HG02623 (cell line): ENCODE data around the gene ASH1L.
"Not testable (repeated sequence)": the region's sequence is repeated elsewhere in the genome, so short reads cannot be mapped to it uniquely, and the experiment has no call there.

ENCODE experiments used
- ATAC-seq: cut with Tn5 transposase; IDR thresholded peaks from one replicate; pipeline ENCODE4 v1.9.1; 2021; ENCODE audit warnings: moderate library complexity; ENCODE audit not compliant: unreplicated experiment

The ASH1L gene

DNA sequence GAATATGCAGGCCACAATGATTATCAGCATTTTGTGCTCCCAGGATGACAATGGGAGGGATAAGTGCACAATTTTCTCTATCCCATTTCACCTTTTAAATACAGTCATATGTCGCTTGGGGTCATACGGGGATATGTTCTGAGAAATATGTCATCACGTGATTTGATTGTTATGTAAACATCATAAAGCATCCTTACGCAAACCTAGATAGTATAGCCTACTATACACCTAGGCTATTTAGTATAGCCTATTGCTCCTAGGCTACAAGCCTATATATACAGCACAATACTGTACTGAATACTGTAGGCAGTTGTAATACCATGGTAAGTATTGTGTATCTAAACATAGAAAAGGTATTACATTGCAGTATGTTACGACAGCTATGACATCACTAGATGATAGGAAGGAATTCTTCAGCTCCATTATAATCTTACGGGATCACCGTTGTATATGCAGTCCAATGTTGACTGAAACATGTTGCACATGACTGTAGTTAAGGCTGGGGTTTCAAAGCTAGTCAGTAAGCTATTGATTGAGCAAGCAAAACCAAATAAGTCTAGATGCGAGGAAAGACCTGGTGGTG lies 223.0 kb downstream of the ASH1L start:
- no peak for ATAC-seq

DNA sequence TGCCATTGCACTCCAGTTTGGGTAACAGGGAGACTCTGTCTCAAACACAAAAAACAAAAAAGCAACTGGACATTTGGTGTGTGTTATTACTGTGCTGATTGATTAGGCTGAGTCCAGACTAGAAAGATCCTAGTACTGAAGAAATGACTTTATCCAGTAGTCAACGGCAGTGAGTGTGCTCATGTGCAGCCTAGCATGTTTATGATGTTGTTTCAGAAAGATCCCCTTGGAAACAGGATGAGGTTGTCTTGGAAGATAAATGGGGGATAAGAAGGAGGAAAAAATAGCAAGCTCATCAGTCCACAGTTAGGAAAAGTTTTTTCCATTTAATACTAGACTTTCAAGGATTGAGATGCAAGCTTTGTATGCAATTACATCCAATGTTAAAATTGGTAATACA lies 227.6 kb downstream of the ASH1L start:
- ATAC-seq = no peak

DNA sequence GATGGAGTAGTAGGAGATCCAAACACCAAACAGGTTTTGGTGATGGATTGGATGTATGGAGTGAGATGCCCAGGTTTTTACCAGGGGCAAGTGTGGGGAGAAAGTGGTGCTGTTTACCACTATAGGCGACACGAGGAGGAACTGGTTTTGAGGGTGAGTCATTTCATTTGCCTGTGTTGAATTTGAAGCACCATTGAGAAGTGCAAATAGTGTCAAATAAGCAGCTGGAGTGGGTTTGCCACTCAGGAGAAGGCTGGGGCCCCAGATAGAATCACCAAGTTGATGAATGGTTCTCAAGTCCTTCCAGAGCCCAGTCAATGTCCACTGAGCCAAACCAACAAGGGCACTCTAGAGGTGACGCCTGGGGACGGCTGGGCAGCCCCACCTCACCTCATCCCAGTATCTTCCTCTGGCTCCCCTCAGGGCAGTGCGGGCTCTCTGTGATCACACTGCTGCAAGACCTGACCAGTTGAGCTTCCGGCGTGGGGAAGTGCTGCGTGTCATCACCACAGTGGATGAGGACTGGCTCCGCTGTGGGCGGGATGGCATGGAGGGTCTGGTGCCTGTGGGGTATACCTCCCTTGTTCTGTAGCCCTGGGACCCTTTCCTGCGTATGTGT lies 232.5 kb downstream of the ASH1L start:
- no peak for ATAC-seq

DNA sequence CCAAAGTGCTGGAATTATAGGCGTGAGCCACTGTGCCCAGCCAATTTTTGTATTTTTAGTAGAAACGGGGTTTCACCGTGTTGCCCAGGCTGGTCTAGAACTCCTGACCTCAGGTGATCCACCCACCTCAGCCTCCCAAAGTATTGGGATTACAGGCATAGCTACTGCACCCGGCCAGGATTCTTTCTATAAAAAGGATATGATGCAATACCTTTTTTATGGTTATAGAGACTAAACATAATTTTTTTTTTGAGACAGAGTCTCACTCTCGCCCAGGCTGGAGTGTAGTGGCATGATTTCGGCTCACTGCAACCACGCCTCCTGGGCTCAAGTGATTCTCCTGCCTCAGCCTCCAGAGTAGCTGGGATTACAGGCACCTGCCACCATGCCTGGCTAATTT lies 233.7 kb downstream of the ASH1L start:
- not testable (repeated sequence) for ATAC-seq

DNA sequence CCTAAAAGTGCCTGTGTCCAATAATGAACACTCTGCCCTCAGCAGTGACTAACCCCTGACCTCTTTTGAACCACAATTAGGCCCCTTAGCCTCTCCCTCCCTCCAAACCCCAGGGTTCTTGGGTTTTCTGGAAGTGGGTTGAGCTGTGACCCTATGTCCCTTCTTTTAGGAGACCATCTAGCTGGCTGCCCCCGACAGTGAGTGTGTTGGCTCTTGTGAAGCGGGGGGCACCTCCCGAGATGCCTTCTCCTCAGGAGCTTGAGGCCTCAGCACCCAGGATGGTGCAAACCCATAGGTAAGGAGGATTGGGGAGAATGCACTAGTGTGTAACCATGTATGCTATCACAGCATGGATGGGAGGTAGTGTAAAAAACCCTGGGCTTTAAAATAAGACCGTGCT lies 234.6 kb downstream of the ASH1L start:
- no peak for ATAC-seq

DNA sequence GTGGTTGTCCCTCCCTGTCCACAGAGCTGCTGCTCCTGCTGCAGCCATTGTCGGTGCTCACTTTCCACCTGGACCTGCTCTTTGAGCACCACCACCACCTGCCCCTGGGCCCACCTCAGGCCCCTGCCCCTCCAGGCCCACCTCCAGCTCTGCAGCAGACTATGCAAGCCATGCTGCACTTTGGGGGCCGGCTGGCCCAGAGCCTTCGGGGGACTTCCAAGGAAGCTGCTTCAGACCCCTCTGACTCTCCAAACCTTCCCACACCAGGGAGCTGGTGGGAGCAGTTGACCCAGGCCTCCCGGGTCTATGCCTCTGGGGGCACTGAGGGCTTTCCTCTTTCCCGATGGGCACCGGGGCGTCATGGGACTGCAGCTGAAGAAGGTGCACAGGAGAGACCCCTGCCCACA lies 236.0 kb downstream of the ASH1L start:
- no peak for ATAC-seq

DNA sequence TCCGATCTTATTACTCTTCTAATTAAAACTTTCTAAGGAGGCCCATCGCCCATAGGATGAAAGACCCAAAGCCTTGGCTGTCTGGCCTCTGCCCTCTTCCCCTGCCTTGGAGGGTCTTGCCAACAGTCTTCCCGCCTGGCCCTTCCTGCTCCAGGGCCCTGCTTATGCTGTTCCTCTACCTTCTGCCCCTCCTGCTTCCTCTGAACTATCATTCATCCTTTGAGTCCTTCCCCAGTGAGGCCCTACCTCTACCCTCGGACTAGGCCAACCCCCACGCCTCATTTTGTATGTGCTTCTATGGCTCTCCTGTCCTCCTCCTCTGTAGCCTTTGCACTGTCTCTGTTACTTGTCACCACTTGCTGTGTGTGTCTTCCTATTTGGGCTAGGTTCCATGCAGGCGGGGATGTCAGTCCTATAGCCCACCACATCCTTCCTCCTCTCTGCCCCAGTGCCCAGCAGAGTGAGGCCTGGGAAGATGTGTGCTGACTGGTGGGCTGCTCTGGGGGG lies 236.5 kb downstream of the ASH1L start:
- ATAC-seq = no peak

DNA sequence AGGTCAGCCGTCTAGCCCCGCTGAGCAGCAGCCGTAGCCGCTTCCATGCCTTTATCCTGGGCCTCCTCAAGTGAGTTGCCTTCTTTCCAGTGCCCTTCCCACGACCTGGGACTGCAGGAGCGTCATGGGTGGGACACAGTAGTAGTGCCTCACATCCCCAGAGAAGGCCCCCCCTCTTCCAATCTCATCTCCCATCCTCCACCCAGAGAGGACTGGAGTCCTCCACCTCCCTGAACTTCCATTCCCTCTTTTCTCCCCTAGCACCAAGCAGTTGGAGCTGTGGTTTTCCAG lies 237.1 kb downstream of the ASH1L start:
- no peak for ATAC-seq

DNA sequence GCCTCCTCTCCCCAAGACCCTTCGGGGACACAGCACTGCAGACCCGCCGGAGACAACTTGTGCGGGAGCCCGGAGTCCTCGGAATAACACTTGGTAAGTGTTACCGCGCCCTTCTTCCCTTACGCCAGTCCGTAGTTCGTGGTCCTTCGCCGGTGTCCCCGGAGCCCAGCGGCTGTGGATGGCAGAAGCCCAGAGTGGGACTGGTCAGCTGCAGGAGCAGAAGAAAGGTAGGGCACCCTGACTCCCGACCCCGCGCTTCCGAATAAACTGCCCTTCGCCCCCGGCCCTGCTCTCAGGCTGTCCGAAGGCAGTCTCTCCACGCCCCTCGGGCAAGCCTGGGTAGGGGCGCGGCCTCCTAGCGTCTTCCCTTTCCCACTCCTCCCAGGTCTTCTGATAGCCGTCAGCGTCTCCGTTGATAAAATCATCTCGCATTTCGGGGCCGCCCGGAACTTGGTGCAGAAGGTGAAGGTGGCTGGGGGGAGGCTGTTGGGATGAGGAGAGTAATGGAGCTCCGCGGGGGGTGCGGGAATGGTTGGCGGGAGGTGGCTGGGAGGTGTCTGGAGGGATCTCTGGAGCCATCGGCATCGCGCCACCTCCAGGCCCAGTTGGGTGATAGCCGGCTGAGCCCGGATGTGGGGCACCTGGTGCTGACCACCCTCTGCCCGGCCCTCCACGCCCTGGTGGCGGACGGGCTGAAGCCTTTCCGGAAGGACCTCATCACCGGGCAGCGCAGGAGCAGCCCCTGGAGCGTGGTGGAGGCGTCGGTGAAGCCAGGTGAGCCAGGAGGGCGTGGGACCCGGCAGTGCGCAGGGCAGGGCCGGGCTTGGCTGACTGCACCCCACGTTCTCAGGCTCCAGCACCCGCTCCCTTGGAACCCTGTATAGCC lies 237.6 kb downstream of the ASH1L start:
- ATAC-seq = no peak

DNA sequence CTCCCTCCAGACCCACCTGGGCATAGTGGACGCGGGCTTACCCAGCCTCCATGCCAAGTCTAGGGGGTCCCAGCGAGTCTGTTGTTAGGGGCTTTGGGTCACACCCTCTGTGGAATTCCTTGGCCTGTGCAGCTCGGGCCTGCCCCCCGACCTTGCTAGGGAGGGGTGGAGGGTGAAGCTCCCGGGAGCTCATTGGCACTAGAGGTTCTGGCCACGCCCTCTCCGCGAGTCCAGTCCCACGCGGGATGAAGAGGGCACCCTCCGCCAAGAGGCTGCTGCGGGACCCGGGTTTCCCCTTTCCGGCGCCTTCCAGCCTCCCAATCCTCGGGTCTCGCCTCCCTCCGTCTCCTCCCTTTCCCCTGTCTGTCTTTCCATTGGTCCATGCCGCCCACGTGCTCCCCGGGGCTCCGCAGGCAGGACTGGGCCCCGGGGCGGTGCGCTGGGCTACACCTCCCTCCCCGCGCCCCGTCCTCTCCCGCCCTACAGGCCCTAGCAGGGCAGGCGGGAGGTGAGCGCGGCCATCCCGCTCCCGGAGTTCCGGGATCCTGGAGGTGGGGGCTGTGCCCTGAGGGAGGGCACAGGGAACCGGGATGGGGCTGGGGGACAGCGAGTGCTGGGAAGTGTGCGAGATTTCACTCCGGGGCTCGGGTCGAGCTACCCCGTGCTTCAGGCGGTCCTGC lies 238.4 kb downstream of the ASH1L start:
- ATAC-seq = peak; percentile 54

DNA sequence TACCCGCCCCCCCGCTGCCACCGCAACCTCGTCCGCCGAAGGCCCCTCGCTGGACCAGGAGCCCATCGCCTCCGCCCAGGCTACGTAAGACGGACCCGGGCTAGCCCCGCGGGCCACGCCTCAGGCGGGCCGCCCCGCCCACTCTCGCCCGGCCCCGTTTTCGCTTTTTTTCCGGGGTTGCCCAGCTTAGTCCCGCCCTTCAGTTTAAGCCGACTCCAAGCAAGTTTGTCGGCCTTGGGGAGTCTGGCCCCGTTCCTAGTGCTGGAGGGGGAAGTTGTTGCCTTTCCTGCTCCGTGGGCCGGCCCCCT lies 238.9 kb downstream of the ASH1L start:
- ATAC-seq = peak; percentile 34

DNA sequence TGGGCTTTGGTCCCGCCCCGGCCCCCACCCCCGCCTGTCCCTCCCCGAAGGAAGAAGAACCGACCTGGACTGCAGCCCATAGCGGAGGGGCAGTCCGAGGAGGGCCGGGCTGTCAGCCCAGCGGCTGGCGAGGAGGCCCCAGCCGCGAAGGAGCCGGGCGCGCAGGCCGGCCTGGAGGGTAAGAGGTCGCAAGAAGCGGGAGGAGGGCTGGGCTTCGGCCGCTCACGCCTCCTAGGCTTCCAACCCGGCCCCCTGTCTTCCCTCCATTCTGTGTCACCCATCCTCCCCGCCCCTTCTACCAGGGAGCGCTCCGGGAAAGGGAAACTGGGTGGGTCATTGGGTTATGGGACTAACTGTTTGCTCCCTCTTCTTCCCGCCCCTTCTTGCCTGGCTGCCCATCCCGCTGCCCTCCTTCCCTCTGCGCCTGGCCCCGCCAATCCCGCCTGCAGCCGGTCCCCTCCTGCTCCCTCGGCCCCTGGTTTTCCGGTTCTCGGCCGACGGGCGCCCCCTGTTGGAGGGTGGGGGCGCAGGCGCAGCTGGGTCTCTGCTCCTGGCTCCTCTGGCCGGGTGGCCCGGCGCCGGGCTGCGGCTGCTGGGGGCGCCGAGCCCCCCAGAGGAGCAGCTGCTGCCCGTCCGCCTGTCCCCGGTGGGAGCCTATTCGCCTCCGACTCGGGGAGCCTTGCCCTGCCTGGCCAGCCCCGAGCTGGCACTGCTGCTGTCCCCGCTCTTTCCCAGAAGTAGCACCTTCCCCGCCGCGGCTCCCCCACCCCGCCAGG lies 239.5 kb downstream of the ASH1L start:
- ATAC-seq = peak; percentile 35

DNA sequence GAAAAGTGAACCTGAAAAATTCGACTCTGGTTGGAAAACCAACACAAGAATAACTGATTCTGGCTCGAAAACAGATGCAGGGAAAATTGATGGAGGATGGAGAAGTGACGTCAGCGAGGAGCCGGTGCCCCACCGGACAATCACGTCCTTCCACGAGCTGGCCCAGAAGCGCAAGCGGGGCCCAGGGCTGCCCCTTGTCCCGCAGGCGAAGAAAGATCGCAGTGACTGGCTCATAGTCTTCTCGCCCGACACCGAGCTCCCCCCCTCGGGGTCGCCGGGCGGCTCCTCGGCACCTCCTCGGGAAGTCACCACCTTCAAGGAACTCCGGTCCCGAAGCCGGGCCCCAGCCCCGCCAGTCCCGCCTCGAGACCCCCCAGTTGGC lies 240.0 kb downstream of the ASH1L start:
- ATAC-seq = no peak

DNA sequence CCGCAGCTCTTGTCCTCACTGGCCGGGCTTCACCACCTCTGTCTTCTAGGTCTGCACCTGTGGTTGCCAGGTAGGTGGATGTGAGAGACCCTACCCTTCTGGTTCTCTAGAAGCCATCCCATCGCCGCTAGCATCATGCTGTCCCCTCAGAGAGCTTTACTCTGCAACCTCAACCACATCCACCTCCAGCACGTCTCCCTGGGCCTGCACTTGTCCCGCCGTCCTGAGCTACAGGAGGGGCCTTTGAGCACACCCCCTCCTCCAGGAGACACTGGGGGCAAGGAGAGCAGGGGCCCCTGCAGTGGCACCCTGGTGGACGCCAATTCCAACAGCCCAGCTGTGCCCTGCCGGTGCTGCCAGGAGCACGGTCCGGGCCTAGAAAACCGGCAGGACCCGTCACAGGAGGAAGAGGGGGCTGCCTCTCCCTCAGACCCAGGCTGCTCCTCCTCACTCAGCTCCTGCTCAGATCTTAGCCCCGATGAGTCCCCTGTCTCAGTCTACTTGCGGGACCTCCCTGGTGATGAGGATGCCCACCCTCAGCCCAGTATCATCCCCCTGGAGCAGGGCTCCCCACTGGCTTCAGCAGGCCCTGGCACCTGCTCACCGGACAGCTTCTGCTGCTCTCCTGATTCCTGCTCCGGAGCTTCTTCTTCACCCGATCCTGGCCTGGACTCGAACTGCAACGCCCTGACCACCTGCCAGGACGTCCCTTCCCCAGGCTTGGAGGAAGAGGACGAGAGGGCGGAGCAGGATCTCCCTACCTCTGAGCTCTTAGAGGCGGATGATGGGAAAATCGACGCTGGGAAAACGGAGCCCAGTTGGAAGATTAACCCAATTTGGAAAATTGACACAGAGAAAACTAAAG lies 240.7 kb downstream of the ASH1L start:
- ATAC-seq = no peak

DNA sequence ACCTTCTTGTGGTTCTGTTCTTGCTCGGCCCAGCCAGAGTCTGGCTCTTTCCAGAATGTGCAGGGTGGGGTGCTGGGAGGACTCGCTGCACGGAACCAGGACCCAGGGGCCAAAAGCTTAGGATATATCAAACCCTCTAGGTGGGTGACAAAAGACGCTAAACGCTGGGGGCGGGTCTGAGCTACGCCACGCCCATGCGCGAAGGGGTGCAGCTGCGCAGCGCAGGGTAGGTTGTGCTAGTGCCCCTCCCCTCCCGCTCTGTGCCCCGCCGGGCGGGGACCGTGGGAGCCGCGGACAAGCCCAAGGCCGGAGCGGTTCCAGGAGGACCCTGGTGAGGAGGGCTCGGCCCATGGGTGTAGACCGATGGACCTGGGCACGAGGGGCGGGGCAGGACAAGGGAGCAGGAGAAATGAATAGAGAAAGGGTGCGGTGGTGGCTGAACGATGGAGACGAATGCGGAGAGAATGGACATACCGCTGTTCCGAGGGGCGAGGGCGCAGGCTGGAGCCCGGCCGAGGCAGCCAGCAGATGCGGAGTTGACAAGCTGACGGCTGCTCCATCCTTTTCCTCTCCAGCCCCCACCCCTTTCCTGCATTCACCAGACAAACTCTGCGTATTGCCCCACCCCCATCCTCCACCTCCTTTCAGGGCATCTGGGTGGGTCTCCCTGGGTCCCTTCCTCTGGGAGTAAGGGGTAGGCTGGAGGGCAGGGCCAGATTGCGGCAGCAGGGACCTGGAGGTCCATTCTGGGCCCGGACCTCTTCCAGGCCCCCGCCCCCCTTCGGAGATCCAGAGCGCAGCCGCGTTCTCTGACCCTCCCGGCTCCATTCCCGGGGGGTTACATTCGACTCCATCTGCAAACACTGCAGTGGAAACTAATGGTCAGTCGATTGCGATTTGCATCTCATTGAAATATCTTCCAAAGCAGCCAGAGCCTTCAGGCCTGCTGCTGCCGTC lies 241.7 kb downstream of the ASH1L start, which contains the start of gene RUSC1:
TSS of gene RUSC1 (plus strand) at position 234 of the 957 bp plus-strand sequence. CDS start 880 bp downstream, outside the sequence.
- no peak for ATAC-seq

DNA sequence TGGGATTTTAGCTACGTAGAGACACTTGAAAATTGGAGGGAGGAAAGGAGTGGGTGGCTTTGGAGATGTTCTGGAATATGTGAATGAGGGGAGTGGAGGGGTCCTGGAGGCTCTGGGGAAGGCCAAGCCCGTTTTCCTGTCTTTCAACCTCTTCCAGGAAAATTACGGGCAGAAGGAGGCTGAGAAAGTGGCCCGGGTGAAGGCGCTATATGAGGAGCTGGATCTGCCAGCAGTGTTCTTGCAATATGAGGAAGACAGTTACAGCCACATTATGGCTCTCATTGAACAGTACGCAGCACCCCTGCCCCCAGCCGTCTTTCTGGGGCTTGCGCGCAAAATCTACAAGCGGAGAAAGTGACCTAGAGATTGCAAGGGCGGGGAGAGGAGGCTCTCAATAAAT lies 242.4 kb downstream of the ASH1L start:
- ATAC-seq = no peak

DNA sequence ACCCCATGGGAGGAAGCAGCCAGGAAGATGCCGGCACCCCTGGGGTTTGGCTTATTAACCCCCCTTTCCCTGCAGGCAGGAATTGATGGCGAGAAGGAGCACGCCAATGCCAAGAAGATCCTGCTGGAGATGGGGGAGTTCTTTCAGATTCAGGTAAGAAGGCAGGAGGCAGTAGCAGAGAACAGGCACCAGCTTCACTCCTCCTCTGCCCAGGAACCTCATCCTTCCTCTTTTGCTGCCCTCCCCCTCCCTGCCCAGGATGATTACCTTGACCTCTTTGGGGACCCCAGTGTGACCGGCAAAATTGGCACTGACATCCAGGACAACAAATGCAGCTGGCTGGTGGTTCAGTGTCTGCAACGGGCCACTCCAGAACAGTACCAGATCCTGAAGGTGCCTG lies 243.1 kb downstream of the ASH1L start:
- no peak for ATAC-seq

DNA sequence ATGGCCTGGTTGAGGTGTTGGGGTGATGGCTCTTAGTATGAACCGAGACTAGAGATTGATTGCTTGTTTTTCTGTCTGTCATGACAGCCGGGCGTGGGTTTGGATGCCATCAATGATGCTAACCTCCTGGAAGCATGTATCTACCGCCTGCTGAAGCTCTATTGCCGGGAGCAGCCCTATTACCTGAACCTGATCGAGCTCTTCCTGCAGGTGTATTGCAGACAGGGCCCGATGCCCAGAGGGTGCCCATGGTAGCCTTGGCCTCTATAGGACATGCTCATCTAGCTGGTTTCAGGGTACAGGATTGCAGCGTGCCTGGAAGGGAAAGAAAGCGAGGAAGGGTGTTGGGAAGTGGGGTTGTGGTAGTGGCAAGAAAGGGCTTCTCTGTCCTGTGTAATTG lies 244.5 kb downstream of the ASH1L start:
- no peak for ATAC-seq

DNA sequence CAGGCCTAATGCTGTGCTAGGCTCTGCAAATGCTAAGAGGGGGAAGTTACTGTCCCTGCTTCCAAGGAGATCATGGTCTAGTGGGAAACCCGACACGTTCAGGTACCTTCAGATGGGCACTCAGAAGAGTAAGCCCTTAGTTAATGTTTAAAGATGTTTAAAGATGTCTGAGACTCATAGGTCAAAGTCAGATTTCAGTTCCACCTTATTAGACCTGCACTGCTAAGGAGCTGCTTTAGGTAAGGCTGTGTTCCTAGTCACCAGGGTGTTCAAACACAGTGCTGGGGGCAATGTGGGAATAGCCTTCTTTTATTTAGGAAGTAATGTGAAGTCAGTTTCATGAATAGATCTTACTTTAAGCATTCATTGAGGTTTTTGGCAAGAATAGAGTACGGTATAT lies 245.7 kb downstream of the ASH1L start:
- no peak for ATAC-seq
